Measurements from ENCODE around the gene RTN4R. TPM values are rescaled to one million over a fixed set of nuclear protein-coding genes. Genes with fewer than 3 reads are reported as not detected.

Gene RTN4R
- total RNA-seq, 1 donor from 2014 or later, result 1.3 TPM

GRCh38 chr22:20257212-20258020 lies 10.7 kb downstream of the RTN4R start:
- DNase-seq, result no peak

GRCh38 chr22:20256551-20257211 lies 11.4 kb downstream of the RTN4R start:
- DNase-seq, result no peak

- DNase-seq, result no peak
These were observed 12.1 kb downstream of the RTN4R start for GRCh38 chr22:20256027-20256426.

- DNase-seq, result no peak
These were observed 12.9 kb downstream of the RTN4R start for GRCh38 chr22:20254975-20255946.

- no peak for DNase-seq
These were observed 15.0 kb downstream of the RTN4R start for GRCh38 chr22:20253161-20253560.

GRCh38 chr22:20251981-20252380 lies 16.1 kb downstream of the RTN4R start:
- DNase-seq, result no peak

GRCh38 chr22:20251491-20251890 lies 16.6 kb downstream of the RTN4R start:
- no peak for DNase-seq

- peak; percentile 27 for DNase-seq
These were observed 18.2 kb downstream of the RTN4R start for GRCh38 chr22:20249797-20250354.

GRCh38 chr22:20248461-20248978 lies 19.6 kb downstream of the RTN4R start:
- no peak for DNase-seq

- no peak for DNase-seq
These were observed 20.4 kb downstream of the RTN4R start for GRCh38 chr22:20247608-20248171.

GRCh38 chr22:20247010-20247505 lies 21.1 kb downstream of the RTN4R start:
- DNase-seq, result no peak

GRCh38 chr22:20246368-20247009 lies 21.6 kb downstream of the RTN4R start:
- no peak for DNase-seq

- no peak for DNase-seq
These were observed 22.3 kb downstream of the RTN4R start for GRCh38 chr22:20245577-20246367.

- no peak for DNase-seq
These were observed 23.2 kb downstream of the RTN4R start for GRCh38 chr22:20244691-20245576.

- DNase-seq, result no peak
These were observed 23.9 kb downstream of the RTN4R start for GRCh38 chr22:20244250-20244648.

- DNase-seq, result peak; percentile 78
These were observed 24.4 kb downstream of the RTN4R start for GRCh38 chr22:20243537-20244249.

- no peak for DNase-seq
These were observed 25.0 kb downstream of the RTN4R start for GRCh38 chr22:20243176-20243536.
